Activated naive CD8-positive, alpha-beta T cell treated with anti-CD3 and anti-CD28 coated beads for 36 hours (primary cell): ENCODE measurements around the gene RNF220. TPM values are rescaled to one million over a fixed set of nuclear protein-coding genes. Genes with fewer than 3 reads are reported as not detected.

Experiments used
- DNase-seq: peaks from one replicate; pipeline ENCODE4 v3.0.0; 2021
- H3K27ac Mint-ChIP-seq: one replicate; pipeline ENCODE4 v1.8.0; 2022; ENCODE audit warnings: mild to moderate bottlenecking, moderate library complexity, mixed read lengths
- H3K27me3 Mint-ChIP-seq: one replicate; pipeline ENCODE4 v1.8.0; 2022; ENCODE audit warnings: mild to moderate bottlenecking, mixed read lengths
- H3K36me3 Mint-ChIP-seq: one replicate; pipeline ENCODE4 v1.8.0; 2021; ENCODE audit warnings: mild to moderate bottlenecking, mixed read lengths
- H3K4me1 Mint-ChIP-seq: one replicate; pipeline ENCODE4 v1.8.0; 2021; ENCODE audit warnings: mixed read lengths
- H3K4me3 Mint-ChIP-seq: one replicate; pipeline ENCODE4 v1.8.0; 2022; ENCODE audit warnings: mild to moderate bottlenecking, moderate library complexity, mixed read lengths
- H3K9me3 Mint-ChIP-seq: one replicate; pipeline ENCODE4 v1.8.0; 2022; ENCODE audit warnings: mixed read lengths
- total RNA-seq, 2 experiments: library from RNA; stranded (reverse); gene quantifications; one replicate each; pipeline ENCODE4 v1.2.3, GENCODE V29; 2021

The RNF220 gene
- total RNA-seq, 2 experiments from 2014 or later = 99.0 to 108 TPM

DNA sequence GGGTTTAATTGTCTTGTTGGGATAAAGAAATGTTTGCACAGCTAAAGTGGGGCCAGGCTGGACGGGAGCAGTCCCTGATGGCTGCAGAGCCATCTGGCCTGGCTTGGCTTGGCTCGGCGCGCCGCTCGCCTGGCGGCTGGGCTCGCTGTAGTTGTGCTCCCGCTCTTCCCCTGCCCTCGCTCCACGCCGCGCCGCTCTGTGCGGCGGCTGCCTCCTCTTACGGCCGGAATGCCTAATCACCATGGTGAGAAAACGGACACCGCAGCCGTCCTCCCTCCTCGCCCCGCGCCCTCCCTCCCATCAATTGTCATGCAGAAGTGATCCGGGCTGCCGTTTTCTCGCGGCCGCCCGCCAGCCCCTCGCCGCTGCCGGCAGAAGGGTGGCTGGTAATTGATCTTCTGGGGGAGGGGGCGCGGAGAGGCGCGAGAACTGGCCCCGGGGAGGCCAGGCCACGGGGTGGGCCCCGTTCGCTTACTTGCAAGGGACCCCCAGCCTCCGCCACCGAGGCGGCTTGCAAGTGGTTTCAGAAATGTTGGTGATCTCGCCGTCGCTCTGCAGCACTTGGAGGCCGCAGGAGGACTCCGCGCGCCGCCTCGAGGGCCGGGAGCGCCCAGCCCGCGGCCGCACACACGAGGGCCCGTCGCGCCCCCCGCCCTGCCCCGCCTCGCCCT lies 12.4 kb downstream of the RNF220 start:
- no peak for DNase-seq
- no peaks in the 10 kb centered on the region for H3K9me3 Mint-ChIP-seq
- no peaks in the 10 kb centered on the region for H3K4me1 Mint-ChIP-seq
- peaks cover 41% of the 10 kb centered on the region for H3K27me3 Mint-ChIP-seq
- H3K36me3 Mint-ChIP-seq = no peaks in the 10 kb centered on the region
- H3K4me3 Mint-ChIP-seq = no peak overlapping the region
- H3K27ac Mint-ChIP-seq = no peak overlapping the region

DNA sequence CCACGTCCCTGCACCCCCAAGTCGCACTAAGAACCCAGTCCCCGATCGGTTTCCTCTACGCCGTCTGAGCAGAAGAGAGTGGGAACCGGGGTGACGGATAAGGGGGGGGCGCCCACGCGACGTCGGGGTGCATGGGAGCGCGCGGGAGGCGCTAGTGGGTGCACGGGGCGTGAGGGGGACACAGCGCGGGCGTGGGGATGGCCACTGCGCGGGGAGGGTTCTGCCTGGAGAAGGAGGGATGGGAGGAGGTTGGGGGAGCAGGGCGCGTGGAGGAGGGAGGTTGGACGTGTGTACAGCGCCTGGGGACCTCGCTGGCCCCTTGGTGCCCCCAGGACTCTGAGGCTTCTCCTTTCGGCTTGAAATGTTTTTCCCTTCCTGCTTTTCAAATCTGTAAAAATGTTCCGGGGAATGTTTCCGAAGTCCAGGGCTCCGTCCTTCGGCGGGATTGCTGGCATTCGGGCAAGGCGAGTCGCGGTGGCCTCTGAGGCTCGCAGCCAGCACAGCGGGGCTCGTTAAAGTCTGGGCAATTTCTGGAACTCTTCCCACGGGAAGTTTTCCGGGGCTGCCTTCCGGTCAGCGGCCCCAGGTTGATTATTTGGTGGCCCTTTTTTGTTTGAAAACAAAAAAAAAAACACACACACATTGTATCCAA lies 13.1 kb downstream of the RNF220 start:
- H3K4me1 Mint-ChIP-seq = no peaks in the 10 kb centered on the region
- no peak for DNase-seq
- peaks cover 47% of the 10 kb centered on the region for H3K27me3 Mint-ChIP-seq
- H3K9me3 Mint-ChIP-seq = no peaks in the 10 kb centered on the region
- H3K36me3 Mint-ChIP-seq = no peaks in the 10 kb centered on the region
- H3K4me3 Mint-ChIP-seq = no peak overlapping the region
- H3K27ac Mint-ChIP-seq = no peak overlapping the region

DNA sequence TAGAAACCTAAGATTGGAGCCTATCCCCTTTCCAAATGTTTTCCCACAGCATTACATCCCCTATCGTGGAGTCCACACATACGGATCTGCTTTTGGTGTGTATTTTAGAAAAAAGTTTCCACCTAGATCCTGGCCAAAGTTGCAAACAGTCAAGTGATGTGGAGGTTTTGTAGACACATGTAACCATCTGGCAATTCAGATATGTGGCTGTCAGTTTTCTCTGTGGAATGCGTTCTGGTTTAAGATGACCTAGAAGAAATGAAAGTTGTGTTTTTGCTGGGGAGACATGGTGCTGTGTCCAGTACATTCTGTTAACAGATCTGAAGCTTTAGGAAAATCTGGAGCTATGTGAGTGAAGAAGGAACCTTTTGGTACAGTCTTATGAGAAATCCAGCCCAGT lies 14.8 kb downstream of the RNF220 start:
- DNase-seq = no peak
- H3K27me3 Mint-ChIP-seq = peaks cover 63% of the 10 kb centered on the region
- H3K4me1 Mint-ChIP-seq = peaks cover 4% of the 10 kb centered on the region
- H3K4me3 Mint-ChIP-seq = no peak overlapping the region
- H3K27ac Mint-ChIP-seq = no peak overlapping the region
- H3K9me3 Mint-ChIP-seq = no peaks in the 10 kb centered on the region
- H3K36me3 Mint-ChIP-seq = no peaks in the 10 kb centered on the region

DNA sequence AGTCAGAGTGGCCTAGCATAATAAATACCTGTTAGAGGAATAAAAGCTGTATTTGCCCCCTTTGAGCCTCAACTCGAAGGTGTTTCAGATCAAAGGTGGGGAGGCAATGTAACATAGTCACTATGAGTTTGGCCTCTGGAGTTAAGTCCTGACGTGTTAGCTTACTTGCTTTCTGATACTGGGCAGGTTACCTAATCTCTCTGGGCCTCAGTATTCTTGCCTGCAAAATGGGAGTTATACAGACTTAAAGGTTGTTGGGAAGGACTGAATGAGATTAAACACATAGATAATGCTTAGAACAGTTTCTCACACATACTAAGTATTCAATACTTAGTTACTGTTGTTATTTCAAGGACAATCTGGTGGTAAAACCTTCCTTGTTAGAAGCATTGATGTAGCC lies 15.5 kb downstream of the RNF220 start:
- DNase-seq = no peak
- no peaks in the 10 kb centered on the region for H3K9me3 Mint-ChIP-seq
- H3K36me3 Mint-ChIP-seq = no peaks in the 10 kb centered on the region
- no peak overlapping the region for H3K4me3 Mint-ChIP-seq
- H3K27me3 Mint-ChIP-seq = peaks cover 68% of the 10 kb centered on the region
- no peak overlapping the region for H3K27ac Mint-ChIP-seq
- H3K4me1 Mint-ChIP-seq = peaks cover 4% of the 10 kb centered on the region

DNA sequence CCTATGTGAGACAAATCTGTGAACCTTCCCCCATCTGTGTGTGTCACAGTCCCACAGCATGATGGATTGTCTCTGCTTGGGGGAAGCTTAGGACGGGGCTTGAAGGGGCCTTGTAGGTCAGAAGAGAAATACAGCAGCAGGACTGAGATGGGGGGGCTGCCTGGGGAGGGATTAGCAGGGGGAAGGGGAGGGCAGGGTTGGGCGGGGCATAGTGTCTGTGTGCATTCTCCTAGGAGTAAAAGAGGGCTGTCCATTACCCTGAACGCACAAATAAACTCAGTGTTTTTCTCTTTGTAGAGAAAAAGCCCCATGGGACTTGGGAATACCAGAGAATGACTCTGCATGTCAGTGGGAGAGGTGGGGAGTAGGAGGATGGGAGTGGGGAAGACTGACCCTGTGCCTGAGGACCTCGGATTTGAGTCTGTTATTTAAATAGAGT lies 16.4 kb downstream of the RNF220 start:
- H3K4me3 Mint-ChIP-seq = no peak overlapping the region
- peaks cover 76% of the 10 kb centered on the region for H3K27me3 Mint-ChIP-seq
- peaks cover 4% of the 10 kb centered on the region for H3K4me1 Mint-ChIP-seq
- H3K9me3 Mint-ChIP-seq = no peaks in the 10 kb centered on the region
- H3K27ac Mint-ChIP-seq = no peak overlapping the region
- no peak for DNase-seq
- no peaks in the 10 kb centered on the region for H3K36me3 Mint-ChIP-seq

DNA sequence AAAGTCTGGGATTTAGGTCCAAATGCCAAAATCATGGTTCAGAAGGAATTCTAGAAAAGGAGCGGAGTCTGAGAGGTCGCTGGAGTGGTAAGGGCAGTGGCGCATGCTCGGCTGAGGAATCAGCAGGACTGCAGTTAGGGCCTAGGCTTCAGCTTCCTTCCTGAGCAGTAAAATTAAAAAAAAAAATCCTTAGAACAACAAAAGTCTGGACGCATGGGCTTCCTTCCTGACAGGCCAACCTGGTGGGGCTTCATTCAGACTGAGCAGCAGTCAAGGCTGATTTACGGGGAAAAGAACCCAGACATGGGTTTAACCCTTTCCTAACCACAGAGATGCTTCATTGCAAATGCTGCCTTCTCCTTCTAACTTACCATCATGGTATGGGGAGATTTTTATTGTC lies 17.1 kb downstream of the RNF220 start:
- no peaks in the 10 kb centered on the region for H3K9me3 Mint-ChIP-seq
- no peak overlapping the region for H3K27ac Mint-ChIP-seq
- peaks cover 83% of the 10 kb centered on the region for H3K27me3 Mint-ChIP-seq
- H3K4me3 Mint-ChIP-seq = no peak overlapping the region
- DNase-seq = no peak
- H3K4me1 Mint-ChIP-seq = peaks cover 4% of the 10 kb centered on the region
- no peaks in the 10 kb centered on the region for H3K36me3 Mint-ChIP-seq

DNA sequence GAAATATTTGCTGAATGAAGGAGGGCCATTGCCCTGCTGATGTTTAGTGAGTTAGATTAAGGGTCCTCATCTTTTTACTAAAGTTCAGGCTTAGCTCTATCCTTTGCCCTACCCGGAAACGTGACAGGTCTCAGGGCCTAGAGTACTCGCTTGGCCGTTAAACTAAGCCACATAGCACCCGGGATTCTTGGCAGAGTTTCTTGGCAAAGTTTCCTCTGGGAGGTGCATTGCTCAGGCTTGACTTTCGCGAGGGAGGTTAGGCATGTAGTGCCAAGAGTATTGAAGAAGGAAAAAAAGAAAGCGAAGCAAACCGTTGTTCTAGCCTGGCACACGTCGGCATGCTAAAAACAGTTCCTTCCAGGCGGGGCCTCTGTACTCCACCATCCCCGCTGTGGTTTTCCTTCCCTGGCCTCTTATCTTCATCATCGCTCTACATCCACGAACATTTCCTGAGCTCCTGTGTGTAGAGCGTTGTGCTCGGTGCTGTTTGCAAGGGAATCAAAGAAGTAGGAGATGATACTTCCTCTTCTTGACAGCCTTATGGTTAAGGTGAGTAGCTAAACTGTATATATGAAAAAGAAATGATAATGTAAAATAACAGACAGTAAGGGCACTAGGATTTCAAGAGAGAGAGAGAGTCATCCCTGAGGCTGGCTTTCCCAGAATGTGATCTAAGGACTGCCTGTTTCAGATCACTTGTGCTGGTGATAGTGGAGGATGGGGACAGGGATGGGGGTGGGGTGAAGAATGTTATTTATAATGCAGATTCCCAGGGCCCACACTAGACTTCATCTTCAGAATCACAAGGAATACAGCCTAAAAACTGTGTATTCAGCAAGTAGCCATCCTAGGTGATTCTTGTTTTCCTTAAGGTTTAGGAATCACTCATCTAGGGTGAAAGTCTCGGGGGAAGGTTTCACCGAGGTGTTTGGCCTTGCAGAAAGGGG lies 18.8 kb downstream of the RNF220 start:
- peaks cover 92% of the 10 kb centered on the region for H3K27me3 Mint-ChIP-seq
- H3K4me1 Mint-ChIP-seq = peaks cover 4% of the 10 kb centered on the region
- H3K9me3 Mint-ChIP-seq = no peaks in the 10 kb centered on the region
- no peaks in the 10 kb centered on the region for H3K36me3 Mint-ChIP-seq
- DNase-seq = no peak
- no peak overlapping the region for H3K4me3 Mint-ChIP-seq
- H3K27ac Mint-ChIP-seq = no peak overlapping the region

DNA sequence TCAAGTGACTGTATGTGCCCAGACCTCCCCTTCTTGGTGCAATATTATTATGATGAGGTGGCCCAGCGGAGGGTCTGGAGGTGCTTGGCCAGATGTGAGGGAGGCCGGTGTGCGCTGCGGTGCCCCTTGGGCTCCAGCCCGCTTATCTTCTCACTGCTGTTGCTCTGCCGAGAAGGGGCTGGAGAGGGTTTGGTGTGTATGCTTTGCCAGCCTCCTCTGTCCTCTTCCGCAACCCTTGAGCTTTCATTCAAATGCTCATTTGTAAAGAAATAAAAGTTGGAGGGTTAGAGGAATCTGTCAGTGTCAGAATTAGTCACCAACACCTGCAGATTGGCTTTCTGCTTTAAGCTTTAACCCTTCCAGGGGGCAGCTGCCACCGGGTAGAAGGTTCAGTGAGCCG lies 19.7 kb downstream of the RNF220 start:
- no peak overlapping the region for H3K4me3 Mint-ChIP-seq
- no peak for DNase-seq

DNA sequence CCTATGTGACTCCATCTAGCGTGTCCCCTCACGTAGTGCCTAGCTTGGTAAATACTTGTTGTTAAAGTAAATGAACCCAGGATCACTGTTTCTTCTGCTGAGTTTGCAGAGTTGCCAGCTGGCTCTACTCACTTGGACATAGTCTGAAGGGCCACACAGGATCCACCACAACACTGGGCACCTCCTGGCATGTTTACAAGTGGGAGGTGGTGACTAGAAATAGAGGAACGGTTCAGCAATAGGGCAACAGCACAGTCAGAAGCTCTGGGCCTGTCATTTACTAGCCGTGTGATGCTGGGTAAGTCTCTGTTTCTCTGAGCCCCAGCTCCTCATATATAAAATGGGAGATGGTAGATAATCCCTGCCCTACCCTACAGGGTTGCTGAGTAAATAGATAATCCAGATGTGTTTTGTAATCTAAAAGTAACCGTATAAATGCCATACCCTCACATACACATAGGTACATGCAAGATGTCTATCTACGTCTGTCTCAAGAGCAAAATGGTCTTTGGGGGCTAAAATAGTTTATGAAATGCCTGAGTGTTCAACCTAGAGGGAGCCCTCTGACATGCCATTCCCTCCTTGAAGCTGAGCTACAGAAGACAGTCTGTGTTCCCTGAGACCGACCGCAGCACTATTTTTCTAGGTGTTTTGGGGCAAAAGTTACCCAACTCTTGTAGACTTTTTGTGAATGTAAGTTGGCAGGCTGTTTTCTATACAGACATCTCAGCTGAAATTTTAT lies 20.5 kb downstream of the RNF220 start:
- Mint-ChIP-seq H3K4me3 (no peak overlapping the region), H3K36me3 (no peaks in the 10 kb centered on the region), H3K27ac (no peak overlapping the region), H3K9me3 (no peaks in the 10 kb centered on the region), H3K27me3 (peaks cover 83% of the 10 kb centered on the region), H3K4me1 (peaks cover 7% of the 10 kb centered on the region)
- no peak for DNase-seq

More for the DNA sequence above, 19.7 kb downstream of the RNF220 start:
- H3K36me3 Mint-ChIP-seq = no peaks in the 10 kb centered on the region
- no peak overlapping the region for H3K27ac Mint-ChIP-seq
- peaks cover 7% of the 10 kb centered on the region for H3K4me1 Mint-ChIP-seq
- H3K9me3 Mint-ChIP-seq = no peaks in the 10 kb centered on the region
- H3K27me3 Mint-ChIP-seq = peaks cover 91% of the 10 kb centered on the region

DNA sequence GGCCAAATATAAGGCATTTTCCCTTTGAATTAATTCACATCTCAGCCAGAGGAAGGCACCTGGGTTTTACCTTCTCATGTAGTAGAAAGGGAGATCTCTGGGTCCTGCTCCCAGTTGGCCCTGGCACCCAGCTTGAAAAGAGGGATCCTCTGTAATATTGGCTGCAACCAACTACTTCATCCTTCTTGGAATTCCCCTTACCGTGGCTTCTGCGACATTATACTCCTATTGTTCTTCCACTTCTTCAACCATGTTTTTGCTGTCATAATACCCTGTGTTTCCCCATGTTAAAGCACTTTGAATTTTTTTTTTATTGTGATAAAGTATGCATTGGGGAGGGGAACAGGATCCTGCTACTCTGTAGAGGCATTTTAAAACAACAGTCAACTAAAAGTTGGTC lies 26.8 kb downstream of the RNF220 start:
- H3K9me3 Mint-ChIP-seq = no peaks in the 10 kb centered on the region
- H3K36me3 Mint-ChIP-seq = no peaks in the 10 kb centered on the region
- DNase-seq = no peak
- H3K27me3 Mint-ChIP-seq = peaks cover 42% of the 10 kb centered on the region
- no peak overlapping the region for H3K27ac Mint-ChIP-seq
- no peak overlapping the region for H3K4me3 Mint-ChIP-seq
- peaks cover 6% of the 10 kb centered on the region for H3K4me1 Mint-ChIP-seq

DNA sequence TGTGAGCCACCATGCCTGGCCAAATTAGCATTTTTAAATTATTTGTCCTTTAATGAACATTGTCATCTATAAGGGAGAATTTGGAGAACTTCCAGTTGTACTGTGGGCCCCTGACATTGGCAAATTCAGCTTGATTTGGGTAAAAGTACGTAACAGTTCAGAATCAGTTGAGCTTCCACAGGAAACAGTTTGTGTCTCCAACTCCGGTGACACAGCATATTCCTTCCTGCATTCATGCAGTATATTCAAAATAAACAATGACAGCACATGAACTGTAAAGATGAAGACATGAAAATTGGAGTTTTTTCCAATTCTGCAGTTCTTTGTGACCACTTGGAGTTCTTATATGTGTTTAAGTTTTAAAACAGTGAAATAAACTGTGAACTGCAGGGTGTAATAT lies 28.2 kb downstream of the RNF220 start:
- peaks cover 28% of the 10 kb centered on the region for H3K27me3 Mint-ChIP-seq
- no peaks in the 10 kb centered on the region for H3K9me3 Mint-ChIP-seq
- H3K27ac Mint-ChIP-seq = no peak overlapping the region
- no peak for DNase-seq
- H3K4me3 Mint-ChIP-seq = no peak overlapping the region
- no peaks in the 10 kb centered on the region for H3K36me3 Mint-ChIP-seq
- H3K4me1 Mint-ChIP-seq = peaks cover 6% of the 10 kb centered on the region

DNA sequence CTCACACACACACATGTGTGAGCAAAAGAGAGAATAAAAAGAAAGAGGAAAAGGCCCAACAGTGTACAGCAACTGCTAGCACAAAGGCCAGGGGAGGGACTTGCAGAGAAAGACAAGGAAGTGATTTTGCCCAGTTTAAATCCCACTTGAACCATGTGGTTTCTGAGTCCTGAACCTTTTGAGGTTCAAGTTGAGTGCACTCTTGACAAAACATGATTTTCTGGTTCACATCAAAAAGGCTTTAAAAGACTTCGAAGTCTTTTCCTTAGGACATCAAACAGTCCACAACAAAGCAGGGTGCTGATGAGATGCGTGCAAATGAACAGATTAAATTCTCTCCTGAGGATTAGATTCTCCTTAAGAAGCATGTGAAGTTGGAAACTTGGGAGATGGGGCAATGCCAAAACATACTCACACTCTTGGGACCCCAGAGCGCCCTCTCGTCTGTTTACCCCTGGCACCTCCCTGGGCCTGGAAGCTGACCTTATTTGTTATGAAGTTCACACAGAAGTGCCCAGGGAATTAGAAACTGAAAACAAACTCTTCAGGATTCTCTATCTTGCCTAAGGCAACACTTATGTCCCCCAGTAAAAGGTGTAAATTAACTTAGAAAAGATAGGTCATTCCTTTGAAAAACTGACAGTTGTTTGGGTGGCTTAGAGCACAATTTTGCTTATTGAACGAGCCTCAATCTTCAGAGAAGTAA lies 31.5 kb downstream of the RNF220 start:
- Mint-ChIP-seq H3K36me3 (no peaks in the 10 kb centered on the region), H3K9me3 (no peaks in the 10 kb centered on the region), H3K27me3 (peaks cover 13% of the 10 kb centered on the region), H3K4me3 (no peak overlapping the region), H3K4me1 (peaks cover 3% of the 10 kb centered on the region), H3K27ac (no peak overlapping the region)
- no peak for DNase-seq

DNA sequence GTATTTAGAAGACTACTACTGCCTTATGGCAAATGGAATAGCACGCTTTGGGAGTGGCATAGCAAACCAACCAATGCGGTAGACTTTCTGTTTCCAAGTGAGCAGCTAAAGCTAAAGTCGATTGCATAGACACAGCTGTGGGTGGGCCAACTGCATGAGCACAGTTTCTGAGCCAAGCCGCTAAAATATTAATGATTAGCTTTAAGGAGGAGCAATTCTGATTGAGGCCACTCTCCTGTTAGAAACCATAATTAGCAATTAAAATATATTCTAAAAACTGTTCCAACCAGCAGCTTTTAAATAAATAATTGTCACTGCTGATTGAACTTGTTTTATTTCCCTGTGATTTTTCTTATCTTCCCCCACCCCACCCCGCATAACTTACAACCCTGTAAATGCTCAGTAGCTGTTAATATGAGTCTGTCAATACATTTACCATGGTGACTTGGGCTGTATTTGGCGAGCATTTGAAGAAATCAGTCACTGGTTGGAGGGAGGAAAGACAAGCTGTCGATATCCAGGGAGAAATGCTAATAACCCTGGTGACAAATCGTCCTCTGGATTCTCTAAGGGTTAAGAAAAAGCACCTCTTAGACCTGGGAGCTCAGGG lies 32.2 kb downstream of the RNF220 start:
- peaks cover 7% of the 10 kb centered on the region for H3K27me3 Mint-ChIP-seq
- no peaks in the 10 kb centered on the region for H3K9me3 Mint-ChIP-seq
- no peak overlapping the region for H3K4me3 Mint-ChIP-seq
- DNase-seq = no peak
- no peak overlapping the region for H3K27ac Mint-ChIP-seq
- peaks cover 3% of the 10 kb centered on the region for H3K4me1 Mint-ChIP-seq
- H3K36me3 Mint-ChIP-seq = no peaks in the 10 kb centered on the region

DNA sequence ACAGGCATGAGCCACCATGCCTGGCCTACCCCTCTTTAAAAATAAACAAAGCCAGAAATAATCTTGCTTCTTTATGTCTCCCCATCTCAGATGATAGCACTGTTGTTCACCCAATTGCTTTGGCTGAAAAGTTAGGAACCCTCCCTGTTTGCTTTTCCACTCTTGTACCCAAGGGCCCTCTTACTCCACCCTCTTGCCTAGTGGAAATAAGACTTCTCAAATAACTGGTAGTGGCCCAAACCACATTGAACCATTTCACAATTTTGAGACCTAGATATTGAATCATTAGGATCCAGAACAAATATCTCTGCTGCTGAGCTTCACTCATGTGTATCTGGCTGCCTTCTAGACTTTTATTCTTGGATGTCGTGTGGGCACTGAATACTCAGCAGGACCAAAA lies 37.7 kb downstream of the RNF220 start:
- no peak overlapping the region for H3K27ac Mint-ChIP-seq
- H3K4me1 Mint-ChIP-seq = no peaks in the 10 kb centered on the region
- H3K27me3 Mint-ChIP-seq = no peaks in the 10 kb centered on the region
- no peak overlapping the region for H3K4me3 Mint-ChIP-seq
- H3K9me3 Mint-ChIP-seq = no peaks in the 10 kb centered on the region
- no peak for DNase-seq
- no peaks in the 10 kb centered on the region for H3K36me3 Mint-ChIP-seq
